Measurements from ENCODE around the gene GREB1L. TPM values are rescaled to one million over a fixed set of nuclear protein-coding genes. Genes with fewer than 3 reads are reported as not detected.

GREB1L gene
- total RNA-seq, 6 experiments from 2014 or later: 3.1 to 7.9 (median 5.7) TPM

DNA sequence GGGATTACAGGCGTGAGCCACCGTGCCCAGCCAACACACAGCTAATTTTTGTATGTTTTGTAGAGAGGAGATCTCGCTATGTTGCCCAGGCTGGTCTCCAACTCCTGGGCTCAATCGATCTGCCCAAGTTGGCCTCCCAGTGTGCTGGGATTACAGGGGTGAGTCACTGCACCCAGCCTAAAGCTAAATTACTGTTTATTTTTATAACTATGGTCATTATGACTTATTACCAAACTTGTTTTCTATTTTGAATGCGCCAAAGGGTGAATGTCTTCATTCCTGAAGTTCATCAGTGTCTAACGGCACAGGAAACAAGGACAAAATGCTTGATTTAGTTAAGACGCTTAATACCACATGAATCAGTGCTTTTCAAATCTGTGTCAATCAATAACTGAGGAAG is 38.9 kb upstream of the GREB1L start:
- no peaks in the 10 kb centered on the region for H3K27me3 ChIP-seq
- TF ChIP-seq POLR2A (IDR thresholded peaks at IDR 0.05): no peak
- TF ChIP-seq CTCF (IDR thresholded peaks at IDR 0.05): no peak
- no peak overlapping the region for H3K4me3 ChIP-seq
- DNase-seq (no peak), ATAC-seq (no peak)
- no peaks in the 10 kb centered on the region for H3K36me3 ChIP-seq
- intact Hi-C loops (cut with DNase I): no loop called here
- H3K9me3 ChIP-seq: no peaks in the 10 kb centered on the region
- 95% methylated on average over 7 of the region's 7 CpGs for WGBS (ENCODE audit: insufficient coverage, low coverage, low lambda C conversion rate, missing lambda C conversion rate)
- H3K4me1 ChIP-seq: no peaks in the 10 kb centered on the region
- no peak overlapping the region for H3K27ac ChIP-seq

- Histone ChIP-seq H3K9me3 (no peaks in the 10 kb centered on the region), H3K4me1 (no peaks in the 10 kb centered on the region), H3K27ac (no peak overlapping the region), H3K27me3 (no peaks in the 10 kb centered on the region), H3K36me3 (no peaks in the 10 kb centered on the region), H3K4me3 (no peak overlapping the region)
- no peak for ATAC-seq
- intact Hi-C loops (cut with DNase I): no loop called here
- 88% methylated on average over 10 of the region's 11 CpGs for WGBS (ENCODE audit: insufficient coverage, low coverage, low lambda C conversion rate, missing lambda C conversion rate)
- no peak for TF ChIP-seq CTCF (IDR thresholded peaks at IDR 0.05)
- no peak for TF ChIP-seq POLR2A (IDR thresholded peaks at IDR 0.05)
- DNase-seq: no peak
Observed at GRCh38 chr18:21203542-21204241, 38.3 kb upstream of the GREB1L start.

GRCh38 chr18:21205695-21206094 is 36.3 kb upstream of the GREB1L start:
- intact Hi-C loops (cut with DNase I): no loop called here

DNA sequence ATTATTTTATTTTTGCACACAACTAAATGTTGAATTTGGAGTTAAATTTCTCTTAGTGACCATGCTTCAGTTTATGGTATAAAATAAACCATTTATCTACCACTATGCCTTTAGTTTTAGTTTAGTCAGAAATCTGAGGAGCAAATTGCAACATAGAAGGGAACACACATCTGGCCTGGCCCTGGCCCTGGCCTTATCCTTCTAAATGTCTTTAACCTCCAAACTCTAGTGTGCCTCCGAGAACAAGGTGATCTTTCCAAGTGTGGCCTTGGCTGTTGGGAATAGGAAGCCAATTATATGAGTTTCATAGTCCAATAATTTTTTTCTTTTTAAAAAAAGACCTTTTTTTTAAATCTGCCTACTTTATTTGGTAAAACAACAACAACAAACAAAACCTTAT is 31.8 kb upstream of the GREB1L start:
- Histone ChIP-seq H3K4me3 (no peak overlapping the region), H3K27me3 (no peaks in the 10 kb centered on the region), H3K9me3 (no peaks in the 10 kb centered on the region), H3K27ac (no peak overlapping the region), H3K36me3 (no peaks in the 10 kb centered on the region), H3K4me1 (no peaks in the 10 kb centered on the region)
- ATAC-seq (no peak), DNase-seq (no peak)
- WGBS (ENCODE audit: insufficient coverage, low coverage, low lambda C conversion rate, missing lambda C conversion rate): 83% methylated on average over 1 of the region's 1 CpG
- intact Hi-C loops (cut with DNase I): no loop called here
- TF ChIP-seq POLR2A (IDR thresholded peaks at IDR 0.05) (no peak), CTCF (IDR thresholded peaks at IDR 0.05) (no peak)

More at GRCh38 chr18:21205695-21206094, 36.3 kb upstream of the GREB1L start:
- no peak overlapping the region for H3K27ac ChIP-seq
- H3K4me3 ChIP-seq: no peak overlapping the region
- H3K4me1 ChIP-seq: no peaks in the 10 kb centered on the region
- H3K36me3 ChIP-seq: no peaks in the 10 kb centered on the region
- DNase-seq (no peak), ATAC-seq (no peak)
- WGBS (ENCODE audit: insufficient coverage, low coverage, low lambda C conversion rate, missing lambda C conversion rate): 70% methylated on average over 4 of the region's 4 CpGs
- TF ChIP-seq CTCF (IDR thresholded peaks at IDR 0.05) (no peak), POLR2A (IDR thresholded peaks at IDR 0.05) (no peak)
- no peaks in the 10 kb centered on the region for H3K9me3 ChIP-seq
- H3K27me3 ChIP-seq: no peaks in the 10 kb centered on the region

Measured in right lobe of liver (tissue), 6 donors.